SK-MEL-5 (cell line): Measurements from ENCODE around the gene IFT122. TPM values are rescaled to one million over a fixed set of nuclear protein-coding genes. Genes with fewer than 3 reads are reported as not detected.
"Not testable (repeated sequence)": the region's sequence is repeated elsewhere in the genome, so short reads cannot be mapped to it uniquely, and the experiment has no call there.

Source experiments
- DNase-seq: peaks from one replicate; pipeline ENCODE4 v3.0.0-alpha.2; 2016; ENCODE audit warnings: low read depth, low spot score
- in situ Hi-C: cut with HindIII; loops from 2 replicates; pipeline ENCODE4 v1.10.0; 2016; ENCODE audit warnings: low sequenced_read_pairs, high pct_unique_total_duplicates, low pct_unique_long_range_greater_than_20kb
- total RNA-seq: library from RNA; depleted of rRNA; stranded (reverse); fragments of >200 nt; shearing (Covaris generic); gene quantifications from 2 replicates; pipeline ENCODE4 v1.2.3, GENCODE V29; 2014

IFT122 gene
- total RNA-seq, 1 experiment from 2014 or later = 8.6 TPM

DNA sequence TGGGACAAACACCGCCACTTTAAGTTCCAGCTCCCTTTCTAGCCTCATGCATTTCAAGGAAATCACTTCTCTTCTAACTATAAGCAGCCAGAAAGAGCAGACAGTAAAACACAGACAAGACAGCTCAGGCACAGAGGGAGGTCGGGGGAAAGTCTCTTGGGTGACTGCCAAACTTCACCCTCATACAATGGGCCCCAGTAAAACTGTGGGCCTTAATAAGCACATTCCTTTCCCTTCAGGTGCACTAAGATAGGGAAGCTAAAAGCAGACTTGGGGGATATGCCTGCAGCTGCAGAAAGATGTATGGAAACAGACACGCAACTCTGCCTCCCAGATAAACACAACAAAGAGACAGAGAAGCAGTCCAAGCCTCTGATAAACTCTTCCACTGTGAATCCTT, 26.8 kb upstream of the IFT122 start:
- DNase-seq, in situ Hi-C loops: not testable (repeated sequence)

DNA sequence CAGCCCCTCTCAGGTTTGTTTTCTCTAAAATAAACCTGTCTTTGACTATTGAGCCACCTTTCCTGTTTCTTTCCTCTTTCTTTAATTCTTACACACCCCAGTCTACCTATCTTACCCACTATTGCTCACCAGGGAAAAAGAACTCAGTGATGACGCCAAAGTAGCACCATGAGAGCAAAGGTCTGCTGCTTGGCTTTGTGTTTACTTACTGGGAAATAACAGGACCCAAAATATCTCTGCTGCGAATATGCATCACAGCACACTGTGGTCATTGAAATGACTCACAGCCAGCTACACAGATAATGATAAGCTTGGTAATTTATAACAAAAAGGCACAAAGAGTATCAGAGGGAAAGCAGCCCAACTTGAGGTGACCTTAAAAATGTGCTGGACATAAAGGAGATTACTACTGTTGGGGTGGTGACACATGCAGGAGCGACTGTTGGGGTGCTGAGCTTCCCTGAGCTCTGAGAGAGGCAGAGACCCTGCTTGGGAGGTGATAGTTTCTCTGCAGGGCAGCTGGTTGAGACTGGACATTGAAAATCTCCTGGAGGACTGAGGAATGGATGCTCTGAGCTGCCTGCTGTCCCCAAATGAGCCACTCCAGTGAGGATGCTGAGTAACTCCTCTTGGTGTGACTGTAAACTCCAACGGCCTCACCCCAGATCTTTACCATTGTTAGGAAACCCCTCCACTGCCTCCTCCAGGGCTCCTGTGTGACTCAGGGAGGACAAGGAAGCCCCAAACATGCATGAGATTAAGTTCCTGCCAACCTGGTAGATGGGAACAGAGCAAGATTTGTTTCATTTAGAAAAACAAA, 26.1 kb upstream of the IFT122 start:
- peak; percentile 33 for DNase-seq
- in situ Hi-C loops = no loop called here

DNA sequence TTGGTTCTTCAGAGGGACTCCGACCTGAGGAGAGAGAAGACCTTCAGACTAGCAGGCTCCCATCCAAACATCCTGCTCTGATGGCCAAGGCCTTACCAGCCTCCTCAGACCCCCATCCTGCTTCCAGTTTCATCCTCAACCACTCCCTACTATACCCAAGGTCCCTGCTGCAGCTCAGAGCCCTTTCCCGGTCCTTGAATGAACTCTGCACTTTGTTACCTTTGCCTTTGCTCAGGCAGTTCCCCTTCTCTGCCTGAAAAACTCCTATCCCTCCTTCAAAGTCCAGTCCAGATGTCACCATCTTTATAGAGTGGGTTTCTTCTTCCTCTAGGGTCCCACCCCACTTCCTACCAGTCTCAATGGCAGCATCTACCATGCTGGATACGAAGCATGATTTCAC, 24.6 kb upstream of the IFT122 start:
- no peak for DNase-seq
- in situ Hi-C loops = no loop called here

DNA sequence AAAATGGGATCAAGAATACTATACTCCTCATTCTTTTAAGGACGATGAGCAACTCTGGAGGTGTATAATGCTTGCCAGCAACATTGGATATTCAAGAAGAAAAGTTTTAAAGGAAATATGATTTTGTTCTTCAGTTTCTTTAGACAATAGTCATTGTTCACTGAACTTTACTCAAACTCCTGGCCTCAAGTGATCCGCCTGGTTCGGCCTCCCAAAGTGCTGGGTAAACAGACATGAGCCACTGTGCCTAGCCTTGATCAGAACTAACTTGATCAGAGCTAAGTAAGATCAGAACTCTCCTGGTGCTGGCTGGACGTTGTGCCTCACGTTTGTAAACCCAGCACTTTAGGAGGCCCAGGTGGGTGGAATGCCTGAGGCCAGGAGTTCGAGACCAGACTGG, 24.2 kb upstream of the IFT122 start:
- in situ Hi-C loops = no loop called here
- no peak for DNase-seq

DNA sequence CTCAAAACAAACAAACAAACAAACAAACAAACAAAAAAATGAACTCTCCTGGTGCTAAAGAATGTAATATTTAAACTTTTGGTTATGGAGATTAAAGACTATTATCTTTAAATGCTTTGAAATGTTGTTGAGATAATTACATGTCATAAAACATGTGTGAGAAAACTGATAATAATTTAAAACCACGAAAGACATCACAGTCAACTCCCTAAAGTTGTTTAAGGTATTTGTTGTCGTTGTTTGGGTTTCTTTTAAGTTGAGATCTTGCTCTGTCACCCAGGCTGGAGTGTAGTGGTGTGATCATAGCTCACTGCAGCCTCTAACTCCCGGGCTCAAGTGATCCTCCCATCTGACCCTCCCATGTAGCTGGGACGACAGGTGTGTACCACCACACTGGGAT, 23.6 kb upstream of the IFT122 start:
- DNase-seq = no peak
- in situ Hi-C loops = no loop called here

DNA sequence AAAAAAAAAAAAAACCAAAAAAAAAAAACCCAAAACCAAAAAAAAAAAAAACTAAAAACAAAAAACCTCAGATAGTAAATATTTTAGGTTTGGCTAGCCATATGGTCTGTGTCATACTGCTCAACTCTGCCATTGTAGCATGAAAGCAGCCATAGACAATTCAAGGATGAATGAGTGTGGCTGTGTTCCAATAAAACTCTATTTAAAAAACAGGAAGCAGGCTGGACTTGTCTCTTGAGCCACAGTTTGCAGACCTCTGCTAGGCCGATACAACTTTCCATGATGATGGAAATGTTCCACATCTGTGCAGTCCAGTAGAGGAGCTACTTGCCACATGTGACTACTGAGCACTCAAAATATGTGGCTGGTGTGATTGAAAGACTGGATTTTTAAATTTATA, 22.7 kb upstream of the IFT122 start:
- no peak for DNase-seq
- in situ Hi-C loops = no loop called here

DNA sequence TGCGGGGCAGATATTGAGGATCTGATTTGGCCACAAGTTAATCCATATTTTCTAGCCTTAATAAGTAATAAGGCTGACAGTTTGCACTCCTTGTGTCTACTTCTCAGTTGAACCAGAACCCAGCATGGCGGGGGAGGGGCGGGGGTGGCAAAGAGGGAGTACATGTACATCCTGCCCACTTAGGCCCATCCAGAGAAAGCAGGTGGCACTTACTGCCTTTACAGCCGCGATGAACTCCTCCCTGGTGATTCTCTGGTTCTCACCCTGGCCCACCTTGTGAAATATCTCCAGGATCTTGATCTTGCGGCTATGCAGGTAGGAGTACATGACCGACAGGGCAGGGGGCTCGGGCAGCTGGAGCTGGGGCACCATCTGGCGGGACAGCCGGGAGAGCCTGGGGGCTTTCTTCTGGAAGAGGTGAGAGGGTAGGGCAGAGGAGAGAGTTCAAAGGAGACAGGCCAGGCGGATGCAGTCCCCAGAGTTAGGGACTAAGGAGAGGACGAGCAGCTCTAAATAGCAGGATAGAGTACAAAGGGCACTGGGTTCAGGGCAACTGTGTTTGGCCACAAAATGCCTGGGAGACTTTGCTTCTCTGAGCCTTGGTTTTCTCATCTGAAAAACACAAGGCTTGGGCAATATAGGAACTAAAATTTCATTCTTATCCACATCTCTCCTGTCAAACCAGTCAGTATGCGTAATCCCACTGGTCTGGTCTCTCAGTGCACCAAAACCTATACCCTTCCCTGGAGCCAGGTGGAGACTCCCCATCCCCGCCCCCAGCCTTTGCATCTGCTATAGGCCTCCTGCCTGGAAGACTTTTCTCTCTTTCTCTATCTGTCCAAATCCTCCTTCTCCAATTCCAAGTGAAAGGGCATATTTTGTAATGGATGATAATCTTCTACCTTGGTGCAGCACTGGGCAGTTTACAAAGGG, 21.7 kb upstream of the IFT122 start:
- no peak for DNase-seq
- in situ Hi-C loops = no loop called here

DNA sequence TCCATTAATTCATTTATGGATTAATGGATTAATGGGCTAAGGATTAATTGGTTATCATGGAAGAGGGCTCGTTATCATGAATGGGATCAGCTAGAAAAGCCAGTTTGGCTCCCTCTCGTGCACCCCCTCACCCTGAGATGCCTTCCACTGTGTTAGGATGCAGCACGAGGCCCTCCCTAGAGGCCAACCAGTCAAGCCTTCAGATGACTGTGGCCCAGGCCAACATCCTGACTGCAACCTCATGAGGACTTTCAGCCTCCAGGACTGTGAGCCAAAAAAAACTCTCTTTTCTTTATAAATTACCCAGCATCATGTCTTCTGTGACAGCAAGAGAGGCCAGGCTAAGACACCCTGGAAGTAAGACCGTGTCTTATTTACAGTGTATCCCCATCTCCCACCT, 20.5 kb upstream of the IFT122 start:
- DNase-seq = no peak
- in situ Hi-C loops = no loop called here

DNA sequence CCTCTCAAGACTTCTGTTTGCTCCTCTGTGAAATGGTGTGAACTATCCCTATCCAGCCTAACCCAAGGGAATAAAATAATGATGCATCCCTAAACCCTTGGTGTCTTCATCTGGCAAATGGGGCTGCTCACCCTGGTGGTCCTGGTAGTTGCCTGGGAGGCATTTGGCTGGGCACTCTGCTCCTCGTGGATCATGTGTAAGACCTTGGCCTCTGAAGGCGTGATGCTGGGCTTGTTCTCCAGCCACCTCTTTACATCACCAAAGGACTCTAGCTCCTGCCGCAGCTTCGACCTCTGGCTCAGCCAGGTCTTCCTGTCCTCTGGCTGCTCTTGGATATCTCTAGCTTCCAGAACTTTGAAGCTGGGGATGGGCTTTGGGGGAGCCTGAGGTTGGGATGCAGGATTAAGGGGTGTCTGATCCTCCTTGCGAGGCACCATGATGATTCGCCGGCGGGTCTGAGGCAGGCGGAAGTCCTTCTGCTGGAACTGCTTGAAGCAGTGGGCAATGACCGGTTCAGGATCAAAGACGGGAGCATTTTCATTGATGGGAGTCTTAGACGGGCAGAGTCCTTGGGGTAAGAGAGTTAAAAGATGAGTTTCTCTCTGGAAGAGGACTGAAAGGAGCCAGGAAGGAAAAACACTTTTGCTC, 18.7 kb upstream of the IFT122 start:
- in situ Hi-C loops = no loop called here
- DNase-seq = no peak

DNA sequence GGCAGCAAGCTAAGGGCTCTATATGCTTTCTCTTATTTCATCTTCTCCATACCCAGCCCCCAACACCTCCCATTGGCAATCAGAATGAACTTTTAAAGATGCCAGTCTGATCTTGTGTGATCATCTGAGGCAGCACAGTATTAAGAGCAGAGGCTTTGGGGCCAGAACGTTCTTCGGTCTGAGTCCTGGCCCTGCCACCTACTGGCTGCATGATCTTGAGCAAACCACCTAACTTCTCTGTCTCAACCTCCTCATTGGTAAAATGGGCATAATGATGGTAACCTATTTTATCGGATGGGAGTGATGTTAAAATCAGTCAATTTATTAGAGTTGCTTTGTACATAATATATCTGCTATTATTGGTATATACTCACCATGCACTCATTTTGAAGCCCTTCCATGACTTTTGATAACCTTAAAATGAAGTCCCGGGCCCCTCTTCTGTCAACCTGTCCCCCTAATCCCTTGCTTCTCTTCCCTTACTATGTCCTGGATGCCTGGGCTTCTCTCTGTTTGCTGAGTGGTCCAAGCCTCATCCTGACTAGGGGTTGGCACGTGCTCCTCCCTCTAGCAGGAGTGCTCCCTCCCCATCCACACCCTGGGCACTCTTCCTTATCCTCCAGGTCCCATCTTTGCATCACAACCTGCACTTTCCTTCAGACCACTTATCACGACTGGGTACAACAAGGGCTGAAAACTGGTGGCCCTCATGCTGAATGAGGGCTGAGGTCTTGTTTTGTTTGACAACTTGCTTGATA, 17.9 kb upstream of the IFT122 start:
- DNase-seq = peak; percentile 39
- in situ Hi-C loops = no loop called here

DNA sequence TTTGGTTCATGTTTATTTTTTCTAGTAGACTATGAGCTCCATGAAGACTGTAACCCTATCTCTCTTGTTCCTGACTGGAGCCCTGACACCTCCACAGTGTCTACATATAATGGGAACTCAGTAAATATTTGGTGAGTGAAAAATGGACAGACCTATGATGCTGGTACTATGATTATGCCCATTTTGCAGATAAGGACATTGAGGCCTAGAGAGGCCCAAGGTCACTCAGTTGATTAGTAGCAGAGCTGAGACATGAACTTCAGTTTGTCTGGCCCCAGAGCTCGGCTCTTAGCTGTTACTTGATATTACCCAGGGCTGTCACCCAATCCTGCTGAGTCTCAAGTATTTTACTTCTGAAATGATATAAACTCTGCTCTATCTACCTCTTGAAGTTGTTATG, 17.1 kb upstream of the IFT122 start:
- no peak for DNase-seq
- in situ Hi-C loops = no loop called here

DNA sequence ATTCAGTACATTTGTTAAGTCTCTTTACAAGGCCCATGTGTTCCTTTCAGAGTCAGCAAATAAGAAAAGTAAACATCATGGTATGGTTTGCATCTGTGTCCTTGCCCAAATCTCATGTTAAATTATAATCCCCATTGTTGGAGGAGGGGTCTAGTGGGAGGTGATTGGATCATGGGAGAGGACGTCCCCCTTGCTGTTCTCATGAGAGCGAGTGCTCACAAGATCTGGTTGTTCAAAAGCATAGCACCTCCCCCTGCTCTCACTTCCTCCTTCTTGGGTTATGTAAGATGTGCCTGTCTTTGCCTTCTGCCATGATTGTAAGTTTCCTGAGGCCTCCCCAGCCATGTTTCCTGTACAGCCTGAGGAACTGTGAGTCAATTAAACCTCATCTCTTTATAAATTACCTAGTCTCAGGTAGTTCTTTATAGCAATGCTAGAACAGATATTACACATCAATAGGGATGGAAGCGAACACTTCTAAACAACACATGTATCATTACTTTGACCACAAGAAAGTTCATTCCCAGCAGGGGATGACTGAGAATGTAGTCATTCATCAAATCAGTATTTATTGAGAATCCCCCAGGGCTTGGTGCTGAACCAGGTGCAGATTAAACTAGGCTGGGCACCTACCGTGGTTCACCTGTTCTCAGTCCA, 15.7 kb upstream of the IFT122 start:
- in situ Hi-C loops = no loop called here
- DNase-seq = peak; percentile 75

DNA sequence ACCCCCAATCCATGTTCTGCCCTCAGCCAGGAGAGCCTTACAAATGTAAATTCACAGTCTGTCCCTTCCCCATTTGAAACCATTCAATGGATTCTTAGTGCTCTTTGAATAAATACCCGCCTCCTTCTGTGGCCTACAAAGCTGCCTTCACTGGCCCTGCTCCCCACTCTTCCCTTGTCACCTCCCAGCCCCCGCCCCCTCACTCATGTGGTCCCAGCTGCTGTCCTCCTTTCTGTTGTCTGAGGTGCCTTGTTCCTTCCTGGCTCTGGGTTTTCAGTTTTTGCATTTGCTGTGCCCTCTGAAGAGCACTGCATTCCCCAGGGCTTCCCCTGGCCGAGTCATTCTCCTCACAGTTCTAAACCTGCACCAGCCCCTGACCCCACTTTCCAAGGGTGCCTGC, 14.8 kb upstream of the IFT122 start:
- no peak for DNase-seq
- in situ Hi-C loops = no loop called here

DNA sequence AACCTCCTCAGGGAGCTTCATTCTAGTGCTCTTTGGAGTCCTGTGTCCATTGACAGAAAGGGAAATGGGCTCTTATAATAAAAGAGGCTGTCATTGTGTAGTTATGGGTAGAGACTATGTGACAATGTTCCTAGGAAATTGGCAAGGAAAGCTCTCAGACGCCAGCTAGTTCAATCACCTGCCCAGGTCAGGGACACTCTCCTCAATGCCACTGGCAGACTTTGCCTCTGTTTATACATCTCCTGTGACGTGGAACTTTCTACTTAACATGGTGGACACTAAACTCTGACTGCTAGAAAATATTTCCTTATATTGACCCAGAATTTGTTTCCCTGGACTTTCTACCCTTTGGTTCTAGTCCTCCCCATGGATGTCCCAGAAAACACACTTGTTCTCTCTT, 14.4 kb upstream of the IFT122 start:
- DNase-seq = no peak
- in situ Hi-C loops = no loop called here

DNA sequence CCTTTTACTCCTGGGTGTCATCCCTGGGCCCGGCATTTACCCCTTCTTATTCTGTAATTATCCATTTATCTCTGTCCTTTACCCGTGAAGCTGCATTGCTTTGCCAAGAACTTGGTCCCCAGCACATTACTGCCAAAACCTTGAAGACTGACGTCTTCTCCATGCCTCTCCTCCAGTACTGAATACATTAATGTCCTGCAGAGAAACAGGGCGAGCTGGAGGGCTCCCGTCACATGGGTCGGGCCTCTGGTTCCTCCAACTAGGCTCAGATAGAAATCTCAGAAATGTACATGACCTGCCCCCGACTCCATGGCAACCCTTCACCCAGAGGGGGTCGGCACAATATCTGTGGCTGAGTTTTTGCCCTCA, 12.0 kb upstream of the IFT122 start:
- in situ Hi-C loops = no loop called here
- no peak for DNase-seq

DNA sequence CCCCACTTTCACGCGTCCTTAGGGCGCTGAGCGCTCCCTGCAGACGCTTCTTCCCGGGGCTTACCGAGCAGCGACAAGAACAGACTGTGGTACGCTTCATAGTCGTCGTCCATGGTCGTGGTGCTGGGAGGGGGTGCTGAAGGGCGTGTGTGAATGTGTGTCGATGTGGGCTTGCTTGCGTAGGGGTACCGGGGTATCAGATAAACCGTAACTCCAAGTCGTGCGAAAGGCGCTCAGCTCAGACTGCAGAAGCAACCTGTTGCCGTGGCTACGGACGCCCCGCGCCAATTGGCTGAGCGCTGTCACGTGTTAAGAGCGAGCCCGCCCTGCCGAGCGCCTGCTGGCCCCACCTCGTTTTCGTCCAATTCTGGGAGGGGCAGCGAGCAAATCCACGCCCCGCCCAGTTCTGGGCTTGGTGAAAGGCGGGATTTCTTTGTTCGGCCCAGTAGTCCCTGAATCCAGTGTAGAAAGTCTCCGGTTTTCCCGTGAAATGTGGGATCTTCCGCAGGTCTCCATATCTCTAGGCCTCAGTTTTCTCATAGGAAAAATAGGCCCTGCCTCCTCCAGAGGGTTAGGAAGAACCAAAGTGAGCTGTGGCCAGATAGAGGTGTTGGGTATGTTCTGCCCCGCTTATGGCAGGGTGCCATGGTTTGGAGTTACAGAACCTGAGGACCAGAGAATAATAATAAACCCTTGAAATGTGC, 11.5 kb upstream of the IFT122 start, which contains the start of gene EFCAB12:
Gene EFCAB12 (minus strand): TSS at position 261 of the 704 bp plus-strand sequence. CDS start 148 bp downstream, at position 113.
- in situ Hi-C loops = no loop called here
- DNase-seq = peak; percentile 90

DNA sequence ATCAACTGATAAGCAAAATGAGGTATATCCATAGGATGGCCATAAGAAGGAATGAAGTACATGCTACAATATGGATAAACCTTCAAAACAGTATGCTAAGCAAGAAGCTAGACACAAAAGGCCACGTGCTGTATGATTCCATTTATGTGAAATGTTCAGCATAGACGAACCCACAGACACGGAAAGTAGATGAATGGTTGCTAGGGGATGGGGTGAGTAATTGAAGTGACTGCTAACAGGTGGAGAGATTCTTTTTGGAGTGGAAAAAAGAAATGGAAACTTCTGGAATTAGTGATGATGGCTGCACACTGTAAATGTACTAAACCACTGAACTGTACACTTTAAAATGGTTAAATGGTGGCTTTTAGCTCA, 11.0 kb upstream of the IFT122 start:
- in situ Hi-C loops = no loop called here
- no peak for DNase-seq
